ENCODE data around the gene FBXL7. TPM values are rescaled to one million over a fixed set of nuclear protein-coding genes. Genes with fewer than 3 reads are reported as not detected.

Gene FBXL7
- polyA plus RNA-seq, 1 donor (not counting 4 experiments of a cell fraction or from before 2014, with no cell fraction given) = 0.22 TPM

GRCh38 chr5:15786884-15787283 is 286.9 kb downstream of the FBXL7 start:
- H3K79me2 ChIP-seq (ENCODE audit: control insufficient read depth, insufficient read depth, low read length) = no peaks in the 10 kb centered on the region
- FAIRE-seq = no peak
- no peak for TF ChIP-seq CTCF (optimal IDR thresholded peaks at IDR 0.05 in 1 of 3, IDR thresholded peaks at IDR 0.05 in 1 of 3, conservative IDR thresholded peaks at IDR 0.05 in 1 of 3; ENCODE audit: extremely low read depth in 1 of 3, insufficient read depth in 2 of 3, low read length in 3 of 3)
- TF ChIP-seq EZH2 (IDR thresholded peaks at IDR 0.05; ENCODE audit: low read length) = no peak
- no peak overlapping the region for H3K9ac ChIP-seq (ENCODE audit: control insufficient read depth, extremely low read depth, insufficient read depth, low read length)
- no peaks in the 10 kb centered on the region for H4K20me1 ChIP-seq (ENCODE audit: control insufficient read depth, extremely low read depth, insufficient read depth, low read length)
- H3K4me2 ChIP-seq (ENCODE audit: control insufficient read depth, extremely low read depth, insufficient read depth, low read depth, low read length) = no peak overlapping the region
- H3K36me3 ChIP-seq (ENCODE audit: control insufficient read depth in 2 of 2, extremely low read depth in 1 of 2, insufficient read depth in 2 of 2, low read length in 2 of 2) = no peaks in the 10 kb centered on the region
- no peak for DNase-seq (ENCODE audit: low read depth, low spot score)
- H3K27ac ChIP-seq (ENCODE audit: control insufficient read depth, insufficient read depth, low read length) = no peak overlapping the region
- H3K9me1 ChIP-seq (ENCODE audit: control insufficient read depth, extremely low read depth, insufficient read depth, low read length) = no peaks in the 10 kb centered on the region
- dilution Hi-C loops (cut with MboI; ENCODE audit: extremely low pct_ligation_motif_present, low sequenced_read_pairs) = no loop called here
- no peaks in the 10 kb centered on the region for H3K27me3 ChIP-seq (ENCODE audit: control insufficient read depth, extremely low read depth, insufficient read depth, low read length)
- H3K4me3 ChIP-seq (ENCODE audit: control insufficient read depth in 2 of 3, extremely low read depth in 1 of 3, insufficient read depth in 2 of 3, low read depth in 1 of 3, low read length in 3 of 3) = no peak overlapping the region
- H3K4me1 ChIP-seq (ENCODE audit: control insufficient read depth, extremely low read depth, insufficient read depth, low read length) = no peaks in the 10 kb centered on the region
- no peak overlapping the region for H2AFZ ChIP-seq (ENCODE audit: control insufficient read depth, low read length)
- H3K9me3 ChIP-seq (ENCODE audit: control insufficient read depth, low read depth, low read length) = no peaks in the 10 kb centered on the region

DNA sequence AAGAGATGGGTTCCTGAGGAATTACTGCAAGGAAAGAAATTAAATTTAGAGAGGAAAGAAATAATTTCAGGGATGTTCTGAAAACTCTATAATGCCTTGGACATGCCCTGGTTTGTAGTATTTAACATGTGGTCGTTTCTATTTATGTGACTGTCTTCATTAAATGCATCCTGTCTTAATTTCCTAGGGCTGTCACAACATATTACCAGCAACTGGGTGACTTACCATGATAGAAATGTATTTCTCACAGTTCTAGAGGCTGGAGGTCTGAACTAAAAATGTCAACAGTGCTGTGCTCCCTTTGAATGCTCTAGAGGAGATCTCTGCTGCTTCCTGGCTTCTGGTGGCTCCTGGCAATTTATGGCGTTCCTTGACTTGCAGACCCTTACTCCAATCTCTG is 287.7 kb downstream of the FBXL7 start:
- TF ChIP-seq EZH2 (IDR thresholded peaks at IDR 0.05; ENCODE audit: low read length) = no peak
- TF ChIP-seq CTCF (optimal IDR thresholded peaks at IDR 0.05 in 1 of 3, IDR thresholded peaks at IDR 0.05 in 1 of 3, conservative IDR thresholded peaks at IDR 0.05 in 1 of 3; ENCODE audit: extremely low read depth in 1 of 3, insufficient read depth in 2 of 3, low read length in 3 of 3) = no peak
- no peak overlapping the region for H3K9ac ChIP-seq (ENCODE audit: control insufficient read depth, extremely low read depth, insufficient read depth, low read length)
- H3K4me1 ChIP-seq (ENCODE audit: control insufficient read depth, extremely low read depth, insufficient read depth, low read length) = no peaks in the 10 kb centered on the region
- no peaks in the 10 kb centered on the region for H3K79me2 ChIP-seq (ENCODE audit: control insufficient read depth, insufficient read depth, low read length)
- no peak overlapping the region for H3K4me3 ChIP-seq (ENCODE audit: control insufficient read depth in 2 of 3, extremely low read depth in 1 of 3, insufficient read depth in 2 of 3, low read depth in 1 of 3, low read length in 3 of 3)
- no peaks in the 10 kb centered on the region for H4K20me1 ChIP-seq (ENCODE audit: control insufficient read depth, extremely low read depth, insufficient read depth, low read length)
- H3K9me3 ChIP-seq (ENCODE audit: control insufficient read depth, low read depth, low read length) = no peaks in the 10 kb centered on the region
- H3K4me2 ChIP-seq (ENCODE audit: control insufficient read depth, extremely low read depth, insufficient read depth, low read depth, low read length) = no peak overlapping the region
- H2AFZ ChIP-seq (ENCODE audit: control insufficient read depth, low read length) = no peak overlapping the region
- no peaks in the 10 kb centered on the region for H3K9me1 ChIP-seq (ENCODE audit: control insufficient read depth, extremely low read depth, insufficient read depth, low read length)
- H3K27ac ChIP-seq (ENCODE audit: control insufficient read depth, insufficient read depth, low read length) = no peak overlapping the region
- DNase-seq (ENCODE audit: low read depth, low spot score) (no peak), FAIRE-seq (no peak)
- H3K27me3 ChIP-seq (ENCODE audit: control insufficient read depth, extremely low read depth, insufficient read depth, low read length) = no peaks in the 10 kb centered on the region
- H3K36me3 ChIP-seq (ENCODE audit: control insufficient read depth in 2 of 2, extremely low read depth in 1 of 2, insufficient read depth in 2 of 2, low read length in 2 of 2) = no peaks in the 10 kb centered on the region
- dilution Hi-C loops (cut with MboI; ENCODE audit: extremely low pct_ligation_motif_present, low sequenced_read_pairs) = no loop called here
